Measurements from ENCODE around the gene ADORA1. TPM values are rescaled to one million over a fixed set of nuclear protein-coding genes. Genes with fewer than 3 reads are reported as not detected.

ADORA1 gene
- polyA plus RNA-seq, 1 of the 3 experiments (the other 2 are of a cell fraction): 4.8 TPM

GRCh38 chr1:203091761-203092330, 35.7 kb upstream of the ADORA1 start:
- no peak for DNase-seq

More at GRCh38 chr1:203091761-203092330, 35.7 kb upstream of the ADORA1 start:
- Histone ChIP-seq H3K4me3 (ENCODE audit: low read depth in 2 of 2, low read length in 1 of 2) (no peak overlapping the region), H3K79me2 (ENCODE audit: insufficient read depth) (no peaks in the 10 kb centered on the region), H3K27ac (ENCODE audit: low read depth in 2 of 2, low read length in 1 of 2) (no peak overlapping the region), H3K4me2 (no peak overlapping the region), H2AFZ (ENCODE audit: low read depth) (no peak overlapping the region), H4K20me1 (ENCODE audit: insufficient read depth) (no peaks in the 10 kb centered on the region), H3K9me3 (peaks cover 13% of the 10 kb centered on the region; the same call in 1 of the 2 replicates), H3K36me3 (replicated peaks in 1 of 2; ENCODE audit: control insufficient read depth in 1 of 2, insufficient read depth in 2 of 2, low read length in 1 of 2) (no peaks in the 10 kb centered on the region), H3K27me3 (ENCODE audit: insufficient read depth) (no peaks in the 10 kb centered on the region; the same call in 1 of the 2 replicates), H3K9me2 (no peaks in the 10 kb centered on the region), H3F3A (replicated peaks; ENCODE audit: insufficient read depth) (no peaks in the 10 kb centered on the region), H3K9ac (no peak overlapping the region), H3K4me1 (ENCODE audit: control insufficient read depth in 1 of 2, insufficient read depth in 2 of 2, low read depth in 1 of 2, low read length in 1 of 2) (no peaks in the 10 kb centered on the region)
- ChIA-PET CTCF (interaction anchor here (0.9 to 1.7 kb wide), 3 partner anchors 26 to 188 kb away, joined by 3 to 5 read pairs (median 4); no protein-coding TSS in a partner anchor), POLR2A (no interaction called here)
- TF ChIP-seq REST (IDR thresholded peaks at IDR 0.05; ENCODE audit: low read depth, low read length) (no peak), MAX (IDR thresholded peaks at IDR 0.05; ENCODE audit: low read depth) (no peak), ELF1 (IDR thresholded peaks at IDR 0.05) (no peak), ZBTB33 (IDR thresholded peaks at IDR 0.05; ENCODE audit: borderline replicate concordance, low read depth) (no peak), USF2 (IDR thresholded peaks at IDR 0.05; ENCODE audit: borderline replicate concordance, low read depth, low read length) (no peak), MEF2A (IDR thresholded peaks at IDR 0.05; ENCODE audit: borderline replicate concordance, low read depth) (no peak), IRF3 (IDR thresholded peaks at IDR 0.05; ENCODE audit: low read depth, low read length) (no peak), SIN3A (IDR thresholded peaks at IDR 0.05; ENCODE audit: borderline replicate concordance, low read depth, low read length) (no peak)
- WGBS (ENCODE audit: low lambda C conversion rate): 54% methylated on average over 6 of the region's 6 CpGs

All from SK-N-SH (cell line).